GM19099 (cell line): ENCODE data around the gene CDKL5.

Source experiments
- POLR2A ChIP-seq: IDR thresholded peaks from 3 replicates; pipeline ENCODE4 v1.6.1; 2011; ENCODE audit warnings: low read depth; ENCODE audit not compliant: insufficient read length; ENCODE audit errors: extremely low read depth

The CDKL5 gene

GRCh38 chrX:18582910-18583493 lies 157.6 kb downstream of the CDKL5 start:
- no peak for TF ChIP-seq POLR2A

- no peak for TF ChIP-seq POLR2A
Observed at GRCh38 chrX:18591834-18592233, 166.4 kb downstream of the CDKL5 start.

DNA sequence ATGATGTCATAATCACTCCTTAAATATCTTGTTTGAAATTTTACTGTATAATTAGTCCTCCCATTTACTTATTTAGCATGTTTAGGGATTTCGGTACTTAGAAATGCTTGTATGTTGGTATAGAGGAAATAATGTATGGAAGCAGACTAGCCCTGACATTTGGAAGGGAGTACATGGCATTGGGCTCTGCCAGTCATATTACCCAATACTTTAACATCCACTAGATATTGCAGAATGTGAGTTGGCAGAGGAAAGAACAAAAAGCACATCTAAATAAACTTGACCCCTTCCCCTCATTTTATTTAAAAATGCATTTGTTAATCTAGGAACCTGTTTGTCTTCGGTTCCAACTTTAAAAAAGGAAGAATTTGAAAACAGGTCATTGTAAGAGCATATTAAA lies 168.7 kb downstream of the CDKL5 start:
- TF ChIP-seq POLR2A: no peak

DNA sequence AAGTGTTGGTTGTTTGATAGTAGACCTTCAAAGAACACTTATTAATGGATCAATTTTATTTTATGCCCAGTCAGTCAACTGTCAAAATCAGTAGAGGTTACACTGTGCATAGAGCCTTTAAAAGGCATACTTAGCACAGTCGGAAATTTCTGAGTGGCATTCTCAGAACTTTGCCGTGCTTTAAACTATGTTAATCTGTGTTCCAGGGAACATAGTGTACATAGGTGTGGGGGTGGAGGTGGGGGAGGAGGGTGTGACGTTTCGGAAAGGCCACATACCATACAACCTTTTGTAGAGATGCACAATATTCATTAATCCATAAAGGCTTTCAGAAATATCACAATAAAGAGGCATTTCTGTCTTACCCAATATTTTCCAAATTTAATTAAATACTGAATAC lies 170.7 kb downstream of the CDKL5 start:
- TF ChIP-seq POLR2A: no peak

GRCh38 chrX:18598413-18598812 lies 173.0 kb downstream of the CDKL5 start:
- TF ChIP-seq POLR2A: no peak

DNA sequence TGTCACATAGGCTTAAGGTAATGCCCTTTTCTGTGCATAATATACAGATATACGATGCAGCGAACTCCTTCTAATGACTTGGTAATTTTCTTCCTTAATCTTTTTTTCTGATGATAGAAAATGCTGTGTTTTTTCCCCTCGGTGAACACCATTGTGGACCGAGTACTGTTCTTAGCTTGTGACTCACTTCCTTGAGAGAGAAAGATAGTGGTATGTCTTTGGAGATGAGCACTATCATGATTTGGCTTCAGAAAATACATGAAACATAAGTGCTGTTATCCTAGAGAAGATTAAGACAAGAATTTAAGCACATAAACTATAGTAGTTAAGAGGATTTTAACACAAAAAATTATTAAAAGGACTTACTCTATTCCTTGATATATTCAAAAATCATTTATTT lies 182.6 kb downstream of the CDKL5 start:
- no peak for TF ChIP-seq POLR2A

DNA sequence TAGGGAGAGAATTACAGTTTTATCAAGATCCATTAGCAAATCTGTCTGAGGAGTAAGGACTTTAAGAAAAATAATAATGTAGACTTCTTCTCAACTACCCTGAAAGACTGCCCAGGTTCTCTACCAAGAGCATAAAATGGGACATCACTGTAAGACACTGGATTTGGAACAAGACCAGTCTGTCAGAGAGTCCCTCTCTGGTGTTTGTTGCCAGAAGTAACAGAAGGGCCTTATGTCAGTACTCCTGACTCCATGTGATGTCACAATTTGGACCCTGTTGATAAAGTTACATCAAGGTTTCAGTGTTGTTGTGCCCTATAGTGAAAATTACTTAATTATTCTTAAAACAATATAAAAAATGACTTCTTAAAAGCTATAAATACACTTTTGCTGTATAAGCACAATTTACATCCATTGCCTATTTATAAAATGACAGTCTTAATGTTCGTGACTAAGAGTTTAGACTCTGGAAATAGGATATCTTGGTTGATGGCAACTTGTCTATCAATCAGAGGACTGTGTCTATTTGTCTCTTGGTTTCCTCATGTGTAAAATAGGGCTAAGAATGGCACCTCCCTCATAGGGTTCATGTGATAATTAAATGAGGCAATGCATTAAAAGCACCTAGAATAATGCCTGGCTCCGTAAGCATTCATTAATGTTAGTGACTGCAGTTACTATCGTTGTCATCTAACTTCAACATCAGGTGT lies 188.7 kb downstream of the CDKL5 start:
- TF ChIP-seq POLR2A: no peak

- no peak for TF ChIP-seq POLR2A
Observed at GRCh38 chrX:18616688-18617406, 191.4 kb downstream of the CDKL5 start.

DNA sequence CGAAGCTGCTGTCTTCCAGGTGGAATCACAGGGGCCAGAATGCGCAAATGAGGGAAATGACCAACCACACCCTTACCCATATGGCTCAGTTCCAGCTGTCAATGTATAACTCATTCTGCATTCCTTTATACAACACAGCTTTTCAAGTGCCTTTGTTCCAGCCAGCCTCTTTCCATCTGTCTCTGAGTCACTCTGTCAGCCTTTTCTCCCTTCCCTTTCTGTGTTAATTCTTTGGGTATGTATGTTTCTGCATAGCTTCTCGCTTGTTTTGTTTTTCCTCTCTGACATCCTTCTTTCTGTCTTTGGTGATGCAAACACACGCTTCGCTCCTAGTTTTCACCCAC lies 192.0 kb downstream of the CDKL5 start:
- no peak for TF ChIP-seq POLR2A

DNA sequence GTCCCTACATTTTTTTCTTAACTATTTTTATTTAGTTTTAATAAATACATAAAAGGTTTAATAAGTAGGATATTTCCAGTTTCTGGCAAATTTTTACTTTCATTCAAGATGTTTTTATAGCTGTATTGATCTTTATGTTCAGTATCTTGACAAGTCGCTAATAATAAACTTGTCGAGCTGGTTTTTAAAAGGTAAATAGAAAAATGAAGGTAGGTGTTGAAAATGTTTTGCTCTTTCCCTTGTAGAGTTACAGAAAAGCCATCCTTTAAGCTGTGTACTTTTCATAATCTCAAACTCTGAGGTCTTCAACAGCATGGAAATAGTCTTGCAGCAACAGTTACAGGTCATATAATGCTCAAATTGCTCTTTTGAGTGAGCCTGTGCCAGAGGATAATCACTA lies 193.9 kb downstream of the CDKL5 start:
- TF ChIP-seq POLR2A: no peak

GRCh38 chrX:18620349-18620748 lies 194.9 kb downstream of the CDKL5 start:
- TF ChIP-seq POLR2A: no peak

- TF ChIP-seq POLR2A: no peak
Observed at GRCh38 chrX:18624599-18624998, 199.2 kb downstream of the CDKL5 start.

DNA sequence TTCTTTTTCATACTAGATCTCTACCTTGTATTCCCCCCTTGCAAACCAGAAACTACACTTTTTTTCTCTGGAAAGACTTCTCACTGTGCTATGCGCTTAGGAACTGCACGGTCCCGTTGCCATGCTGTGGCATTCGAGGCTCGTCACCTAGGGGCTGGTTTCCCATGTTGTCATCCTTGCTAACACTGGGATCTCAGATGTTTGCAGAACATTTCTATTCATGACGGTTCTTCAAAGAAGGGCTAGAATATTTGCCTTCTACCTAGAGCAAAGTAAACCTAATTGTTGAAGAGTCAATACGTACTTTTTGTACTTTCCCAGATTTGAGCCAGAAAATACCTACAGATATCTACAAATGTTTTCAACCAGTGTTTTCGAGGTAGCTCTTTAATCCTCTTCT lies 205.5 kb downstream of the CDKL5 start:
- TF ChIP-seq POLR2A: no peak

- TF ChIP-seq POLR2A: no peak
Observed at GRCh38 chrX:18638398-18638797, 213.0 kb downstream of the CDKL5 start.

DNA sequence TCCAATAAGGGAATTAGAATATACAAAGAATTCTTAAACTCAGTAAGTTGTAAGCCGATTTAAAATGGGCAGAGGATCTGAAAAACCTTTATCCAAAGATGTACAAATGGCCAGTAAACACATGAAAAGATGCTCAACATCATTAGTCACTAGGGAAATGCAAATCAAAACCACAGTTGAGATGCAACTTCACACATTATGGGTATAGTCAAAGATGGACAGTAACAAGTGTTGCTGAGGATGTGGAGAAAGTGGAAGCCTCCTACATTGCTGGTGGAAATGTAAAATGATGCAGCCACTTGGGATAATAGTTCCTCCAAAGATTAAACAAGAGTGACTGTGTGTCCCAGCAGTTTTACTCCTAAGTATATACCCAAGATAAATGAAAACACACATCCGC lies 213.9 kb downstream of the CDKL5 start:
- TF ChIP-seq POLR2A: no peak

GRCh38 chrX:18640686-18641085 lies 215.3 kb downstream of the CDKL5 start:
- TF ChIP-seq POLR2A: no peak
